ENCODE measurements around the gene DOCK2.
A peak's percentile ranks its signal among the peaks of the same experiment; 100 is the strongest.

The DOCK2 gene

DNA sequence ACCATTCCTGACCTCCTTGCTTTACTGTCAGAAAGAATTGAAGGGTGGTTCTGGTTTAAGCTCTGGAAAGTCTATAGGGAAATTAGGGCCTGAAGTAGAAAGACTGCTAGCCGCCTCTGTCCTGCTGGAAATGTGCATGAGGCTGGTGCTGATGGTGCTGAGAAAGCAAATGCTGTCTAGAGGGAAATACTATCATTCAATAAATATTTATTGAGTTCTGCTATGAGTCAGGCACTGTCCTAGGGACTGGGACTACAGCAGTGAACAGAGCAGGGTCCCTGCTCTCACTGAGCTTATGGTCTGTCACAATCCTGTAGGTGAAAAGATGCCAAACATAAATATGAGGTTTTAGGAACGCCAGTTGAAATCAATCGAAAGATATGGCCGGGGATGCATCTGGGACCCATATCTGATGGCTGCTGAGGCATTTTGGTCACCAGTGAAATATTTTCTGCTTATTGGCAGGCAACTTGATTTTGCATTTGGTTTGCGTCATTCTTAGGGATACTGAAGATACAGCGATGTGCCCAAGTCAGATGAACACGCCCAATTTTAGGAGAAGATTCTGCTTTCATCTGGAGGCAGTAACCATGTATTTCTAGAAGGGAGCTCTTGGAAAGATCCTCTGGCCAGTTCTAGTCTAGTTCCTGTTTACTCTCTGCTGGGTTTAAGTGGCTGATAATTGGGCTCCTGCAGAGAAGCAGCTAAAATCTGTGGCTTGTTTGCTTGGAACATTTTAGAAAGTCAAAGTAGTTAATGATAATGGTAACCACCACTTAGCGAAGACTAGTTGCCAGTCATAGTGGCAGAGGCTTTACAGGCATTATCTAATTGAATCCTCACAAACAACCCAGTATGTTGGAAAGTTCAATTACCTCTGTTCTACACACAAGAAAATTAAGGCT lies 269.9 kb downstream of the DOCK2 start:
- TF ChIP-seq, protein P1, sequence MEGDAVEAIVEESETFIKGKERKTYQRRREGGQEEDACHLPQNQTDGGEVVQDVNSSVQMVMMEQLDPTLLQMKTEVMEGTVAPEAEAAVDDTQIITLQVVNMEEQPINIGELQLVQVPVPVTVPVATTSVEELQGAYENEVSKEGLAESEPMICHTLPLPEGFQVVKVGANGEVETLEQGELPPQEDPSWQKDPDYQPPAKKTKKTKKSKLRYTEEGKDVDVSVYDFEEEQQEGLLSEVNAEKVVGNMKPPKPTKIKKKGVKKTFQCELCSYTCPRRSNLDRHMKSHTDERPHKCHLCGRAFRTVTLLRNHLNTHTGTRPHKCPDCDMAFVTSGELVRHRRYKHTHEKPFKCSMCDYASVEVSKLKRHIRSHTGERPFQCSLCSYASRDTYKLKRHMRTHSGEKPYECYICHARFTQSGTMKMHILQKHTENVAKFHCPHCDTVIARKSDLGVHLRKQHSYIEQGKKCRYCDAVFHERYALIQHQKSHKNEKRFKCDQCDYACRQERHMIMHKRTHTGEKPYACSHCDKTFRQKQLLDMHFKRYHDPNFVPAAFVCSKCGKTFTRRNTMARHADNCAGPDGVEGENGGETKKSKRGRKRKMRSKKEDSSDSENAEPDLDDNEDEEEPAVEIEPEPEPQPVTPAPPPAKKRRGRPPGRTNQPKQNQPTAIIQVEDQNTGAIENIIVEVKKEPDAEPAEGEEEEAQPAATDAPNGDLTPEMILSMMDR (IDR thresholded peaks at IDR 0.05; ENCODE audit: insufficient read depth, low read depth, low read length, missing control alignments) = no peak

GRCh38 chr5:169908864-169909263 lies 271.8 kb downstream of the DOCK2 start:
- TF ChIP-seq, protein P1 (IDR thresholded peaks at IDR 0.05; ENCODE audit: insufficient read depth, low read depth, low read length, missing control alignments) = no peak
- no peak for DNase-seq (ENCODE audit: low read depth)
- no peak overlapping the region for H3K4me3 ChIP-seq (ENCODE audit: low read length)

More for the DNA sequence above, 269.9 kb downstream of the DOCK2 start:
- H3K4me3 ChIP-seq (ENCODE audit: low read length) = no peak overlapping the region
- no peak for DNase-seq (ENCODE audit: low read depth)

GRCh38 chr5:169909945-169910344 lies 272.9 kb downstream of the DOCK2 start:
- no peak overlapping the region for H3K4me3 ChIP-seq (ENCODE audit: low read length)
- no peak for DNase-seq (ENCODE audit: low read depth)
- TF ChIP-seq, protein P1 (IDR thresholded peaks at IDR 0.05; ENCODE audit: insufficient read depth, low read depth, low read length, missing control alignments) = no peak

DNA sequence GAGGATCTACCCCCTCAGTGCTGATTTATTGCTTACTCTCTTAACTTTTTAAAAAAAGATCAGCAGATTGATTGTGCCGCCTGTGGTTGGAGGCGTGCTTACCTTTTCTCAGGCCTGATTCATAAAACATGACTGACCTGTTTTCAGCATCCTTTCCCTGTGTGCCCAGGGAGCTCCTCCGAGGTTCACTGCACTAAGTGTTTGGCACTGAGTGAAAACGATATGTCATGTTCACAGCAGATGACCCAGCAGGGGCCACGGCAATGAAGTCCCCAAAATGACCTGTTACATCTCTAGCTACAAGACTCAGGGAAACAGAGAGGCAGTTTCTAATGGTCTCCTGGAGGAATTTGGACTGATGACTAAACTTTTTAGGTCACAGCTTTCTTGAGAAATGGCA lies 273.3 kb downstream of the DOCK2 start:
- DNase-seq (ENCODE audit: low read depth) = no peak
- H3K4me3 ChIP-seq (ENCODE audit: low read length) = no peak overlapping the region
- TF ChIP-seq, protein P1 (IDR thresholded peaks at IDR 0.05; ENCODE audit: insufficient read depth, low read depth, low read length, missing control alignments) = no peak

DNA sequence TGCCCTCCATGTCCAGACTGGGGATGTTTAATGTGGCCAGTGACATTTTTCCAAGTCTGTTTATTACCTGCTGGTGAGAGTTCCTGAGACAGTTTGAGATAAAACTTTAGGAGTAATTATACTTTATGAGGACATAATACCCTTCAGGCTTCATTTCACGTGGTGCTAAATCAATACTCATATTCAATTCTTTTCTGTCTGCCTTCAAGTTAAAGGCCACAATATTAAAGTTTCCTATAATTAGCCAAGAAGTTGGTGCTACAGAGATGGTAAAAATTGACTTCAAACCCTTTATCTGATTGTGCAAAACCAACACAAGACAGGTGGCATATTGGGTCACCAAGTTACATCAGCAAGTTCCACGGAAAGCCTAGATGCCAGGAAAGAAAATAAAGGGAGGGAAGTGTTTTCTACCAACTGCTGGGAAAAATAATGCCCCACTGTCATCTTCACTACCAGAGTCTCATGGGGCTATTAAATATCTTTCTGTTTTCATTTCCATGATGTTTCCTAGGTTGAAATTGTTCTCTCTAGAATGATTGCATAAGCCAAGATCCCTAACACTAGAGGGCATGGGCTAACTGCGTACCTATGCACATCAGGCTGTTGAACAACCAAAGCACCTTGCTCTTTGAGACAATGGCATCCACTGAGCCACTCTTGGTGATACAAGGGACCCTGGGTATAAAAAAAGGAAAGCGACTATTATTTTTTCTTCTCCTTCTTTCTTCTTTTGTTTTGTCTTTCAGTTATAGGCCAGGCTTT lies 274.6 kb downstream of the DOCK2 start:
- TF ChIP-seq, protein P1 (IDR thresholded peaks at IDR 0.05; ENCODE audit: insufficient read depth, low read depth, low read length, missing control alignments) = peak; percentile 33
- DNase-seq (ENCODE audit: low read depth) = peak; percentile 48
- no peak overlapping the region for H3K4me3 ChIP-seq (ENCODE audit: low read length)

DNA sequence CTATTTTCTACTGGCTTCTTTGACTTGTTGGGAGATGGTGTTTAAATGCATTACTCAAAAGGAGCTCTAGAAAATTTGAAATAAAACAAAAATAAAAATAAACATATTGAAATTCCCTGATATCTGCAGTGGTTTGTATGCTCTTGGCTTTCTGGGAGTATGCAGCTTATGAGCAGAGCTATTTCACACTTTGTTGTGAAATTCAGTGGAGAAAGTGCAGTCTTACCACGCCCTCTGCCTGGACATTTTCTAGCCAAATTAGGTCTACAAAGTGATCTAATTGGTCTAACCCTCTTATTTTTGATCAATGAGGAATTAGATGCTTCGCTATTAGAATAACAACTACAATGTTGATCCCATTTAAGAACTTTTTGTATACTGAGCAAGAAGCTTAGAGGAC lies 276.4 kb downstream of the DOCK2 start:
- no peak overlapping the region for H3K4me3 ChIP-seq (ENCODE audit: low read length)
- no peak for DNase-seq (ENCODE audit: low read depth)
- TF ChIP-seq, protein P1 (IDR thresholded peaks at IDR 0.05; ENCODE audit: insufficient read depth, low read depth, low read length, missing control alignments) = no peak
